BLaER1 treated with 17β-estradiol and CSF1 and Interleukin-3, amounts not matched to agents 10 nM and 100 nM (cell line): ENCODE data around the gene CD8B2.
"Not testable (repeated sequence)": the region's sequence is repeated elsewhere in the genome, so short reads cannot be mapped to it uniquely, and the experiment has no call there.

ENCODE experiments used
- H3K27ac ChIP-seq, 11 experiments: shearing (Covaris generic); formaldehyde crosslinking; 2 replicates each; pipeline ENCODE4 v1.8.1; 2022
- H3K27me3 ChIP-seq, 11 experiments: shearing (Covaris generic); formaldehyde crosslinking; 2 replicates each; pipeline ENCODE4 v1.8.1; 2022
- H3K36me3 ChIP-seq, 11 experiments: shearing (Covaris generic); formaldehyde crosslinking; 2 replicates each; pipeline ENCODE4 v1.8.1; 2022
- H3K4me1 ChIP-seq, 10 experiments: shearing (Covaris generic); formaldehyde crosslinking; 2 replicates each; pipeline ENCODE4 v1.8.1; 2022
- H3K4me2 ChIP-seq, 11 experiments: shearing (Covaris generic); formaldehyde crosslinking; 2 replicates each; pipeline ENCODE4 v1.8.1; 2022
- H3K4me3 ChIP-seq, 10 experiments: shearing (Covaris generic); formaldehyde crosslinking; 2 replicates each; pipeline ENCODE4 v1.8.1; 2022
- H3K9ac ChIP-seq, 11 experiments: shearing (Covaris generic); formaldehyde crosslinking; 2 replicates each; pipeline ENCODE4 v1.8.1; 2022
- H3K9me3 ChIP-seq, 11 experiments: shearing (Covaris generic); formaldehyde crosslinking; replicated peaks in 1 of 11; 2 replicates each; pipeline ENCODE4 v1.8.1; 2022
- H4K20me1 ChIP-seq, 11 experiments: shearing (Covaris generic); formaldehyde crosslinking; 2 replicates each; pipeline ENCODE4 v1.8.1; 2022

CD8B2 gene

DNA sequence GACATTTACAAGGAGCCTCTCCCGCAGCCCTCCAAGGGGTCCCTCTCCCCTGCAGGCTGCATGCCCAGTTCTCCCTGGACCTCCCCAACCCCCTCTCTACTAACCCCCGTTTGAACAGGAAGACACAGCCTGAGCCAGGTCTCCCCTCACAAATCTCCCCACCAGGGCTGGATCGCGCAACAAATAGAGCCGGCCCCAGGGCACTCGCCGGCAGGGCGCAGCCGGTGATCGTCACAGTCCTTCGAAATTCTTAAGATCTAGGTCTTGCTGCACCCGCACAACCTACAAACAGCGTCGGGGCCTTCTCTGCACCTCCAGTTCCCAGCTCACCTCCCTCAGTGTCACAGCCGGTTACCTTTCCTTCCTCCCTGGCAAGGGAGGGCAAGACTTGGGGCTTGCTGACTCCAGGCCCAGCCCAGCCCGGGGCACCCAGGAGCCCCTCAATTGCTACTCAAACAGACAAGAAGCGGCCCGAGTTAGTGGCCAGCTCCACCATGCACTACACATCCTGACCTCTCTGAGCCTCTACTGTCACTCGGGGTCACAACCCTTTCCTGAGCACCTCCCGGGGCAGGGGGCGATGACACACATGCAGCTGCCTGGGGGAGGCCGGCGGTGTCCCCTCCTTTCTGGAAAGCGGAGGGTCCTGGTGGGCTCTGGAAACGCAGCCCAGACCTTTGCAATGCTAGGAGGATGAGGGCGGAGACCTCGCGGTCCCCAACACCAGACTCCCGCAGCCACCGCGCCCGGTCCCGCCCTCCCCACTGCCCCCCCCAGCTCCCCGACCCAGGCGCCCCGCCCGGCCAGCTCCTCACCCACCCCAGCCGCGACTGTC lies at the start of gene CD8B2:
TSS of gene CD8B2 (plus strand) at position 814 of the 835 bp plus-strand sequence. CDS start 63 bp downstream, outside the sequence.
- H3K27ac ChIP-seq, H3K36me3 ChIP-seq, H3K4me3 ChIP-seq, H3K9ac ChIP-seq, H3K4me2 ChIP-seq, H3K27me3 ChIP-seq, H4K20me1 ChIP-seq, H3K9me3 ChIP-seq: not testable (repeated sequence)
- H3K4me1 ChIP-seq: peaks cover 0 to 12% (median 0%) of the 10 kb centered on the region in 10 experiments; a peak in 5 of 20 replicates

DNA sequence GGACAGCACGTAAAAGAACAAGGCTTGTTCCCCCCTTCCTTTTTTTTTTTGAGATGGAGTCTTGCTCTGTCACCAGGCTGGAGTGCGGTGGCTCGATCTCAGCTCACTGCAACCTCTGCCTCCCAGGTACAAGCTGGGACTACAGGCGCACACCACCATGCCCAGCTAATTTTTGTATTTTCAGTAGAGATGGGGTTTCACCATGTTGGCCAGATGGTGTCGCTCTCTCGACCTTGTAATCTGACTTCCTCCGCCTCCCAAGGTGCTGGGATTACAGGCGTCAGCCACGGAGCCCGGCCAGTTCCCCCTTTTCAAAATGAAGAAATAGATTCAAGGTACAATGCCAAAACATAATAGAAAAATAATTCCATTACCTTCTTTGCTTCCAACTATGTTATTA lies 25.3 kb upstream of the CD8B2 start:
- H3K27ac ChIP-seq, H3K36me3 ChIP-seq, H3K4me1 ChIP-seq, H3K9ac ChIP-seq, H3K4me2 ChIP-seq, H3K4me3 ChIP-seq, H3K27me3 ChIP-seq, H4K20me1 ChIP-seq: not testable (repeated sequence)
- H3K9me3 ChIP-seq: peaks cover 7 to 11% (median 9%) of the 10 kb centered on the region in 11 experiments

- not testable (repeated sequence) for H3K4me1 ChIP-seq, H3K36me3 ChIP-seq, H4K20me1 ChIP-seq, H3K27ac ChIP-seq, H3K27me3 ChIP-seq, H3K4me2 ChIP-seq, H3K9ac ChIP-seq, H3K4me3 ChIP-seq
- H3K9me3 ChIP-seq: peaks cover 19 to 25% (median 22%) of the 10 kb centered on the region in 11 experiments
Observed at GRCh38 chr2:106467516-106467915, 19.6 kb upstream of the CD8B2 start.

DNA sequence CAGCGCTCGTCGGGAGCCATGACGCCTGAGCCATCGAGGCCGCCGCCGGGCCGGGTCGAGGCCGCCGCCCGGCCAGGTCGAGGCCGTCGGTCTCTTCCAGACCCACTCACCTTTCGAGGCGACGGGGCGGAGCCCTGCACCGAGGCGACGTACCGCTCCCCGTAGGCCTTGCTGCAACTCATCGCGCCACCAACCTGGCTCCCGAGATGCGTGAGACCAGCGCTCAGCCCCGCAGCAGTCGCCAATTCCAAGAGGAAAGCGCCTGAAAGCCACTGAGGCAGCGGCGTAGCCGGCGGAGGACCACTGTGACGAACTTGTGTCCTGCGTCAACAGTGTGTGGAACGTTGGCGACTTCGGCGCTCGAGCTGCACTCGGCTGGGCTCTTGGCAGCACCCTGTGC lies 19.1 kb upstream of the CD8B2 start, which contains the start of gene RGPD3:
TSS of gene RGPD3 (minus strand) at position 307 of the 400 bp plus-strand sequence. CDS start at position 182, 125 bp downstream.
- H4K20me1 ChIP-seq, H3K36me3 ChIP-seq, H3K27ac ChIP-seq, H3K4me1 ChIP-seq, H3K4me3 ChIP-seq, H3K4me2 ChIP-seq, H3K27me3 ChIP-seq, H3K9ac ChIP-seq: not testable (repeated sequence)
- peaks cover 19 to 25% (median 22%) of the 10 kb centered on the region in 11 experiments for H3K9me3 ChIP-seq

GRCh38 chr2:106470658-106471057 lies 16.5 kb upstream of the CD8B2 start:
- not testable (repeated sequence) for H3K4me3 ChIP-seq, H3K36me3 ChIP-seq, H3K9ac ChIP-seq, H3K4me1 ChIP-seq, H3K27me3 ChIP-seq, H3K4me2 ChIP-seq, H4K20me1 ChIP-seq, H3K27ac ChIP-seq
- peaks cover 19 to 25% (median 22%) of the 10 kb centered on the region in 11 experiments for H3K9me3 ChIP-seq

DNA sequence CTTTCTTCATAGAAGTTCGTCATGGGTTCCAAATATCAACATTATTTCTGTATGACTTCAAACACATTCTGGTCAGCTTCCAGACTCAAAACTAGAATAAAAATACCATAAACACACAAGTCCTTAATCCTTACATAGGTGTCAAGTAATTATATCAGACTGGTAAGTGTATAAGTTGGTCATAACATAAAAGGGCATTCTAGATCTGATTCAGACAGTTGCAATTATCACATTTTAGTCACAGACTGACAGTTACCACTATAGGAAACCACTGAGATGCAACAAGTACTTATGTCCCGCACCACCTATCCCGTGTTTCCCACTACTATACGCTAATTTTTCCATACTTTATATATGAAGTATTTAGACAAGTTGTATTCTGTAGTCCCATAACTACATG lies 9.5 kb upstream of the CD8B2 start:
- H3K27ac ChIP-seq, H3K4me1 ChIP-seq, H4K20me1 ChIP-seq, H3K9me3 ChIP-seq, H3K9ac ChIP-seq, H3K36me3 ChIP-seq, H3K4me3 ChIP-seq, H3K27me3 ChIP-seq, H3K4me2 ChIP-seq: not testable (repeated sequence)

GRCh38 chr2:106479563-106479962 lies 7.6 kb upstream of the CD8B2 start:
- H3K9me3 ChIP-seq, H3K27me3 ChIP-seq, H3K27ac ChIP-seq, H3K36me3 ChIP-seq, H3K9ac ChIP-seq, H3K4me1 ChIP-seq, H4K20me1 ChIP-seq, H3K4me2 ChIP-seq, H3K4me3 ChIP-seq: not testable (repeated sequence)

GRCh38 chr2:106487386-106488191 lies 425 bp downstream of the CD8B2 start:
- not testable (repeated sequence) for H3K36me3 ChIP-seq, H3K27me3 ChIP-seq, H3K9me3 ChIP-seq, H3K4me2 ChIP-seq, H4K20me1 ChIP-seq, H3K9ac ChIP-seq, H3K4me3 ChIP-seq, H3K27ac ChIP-seq
- H3K4me1 ChIP-seq: peaks cover 0 to 12% (median 0%) of the 10 kb centered on the region in 10 experiments; a peak in 5 of 20 replicates

- not testable (repeated sequence) for H3K4me3 ChIP-seq, H3K9ac ChIP-seq, H3K27me3 ChIP-seq, H3K36me3 ChIP-seq, H3K27ac ChIP-seq, H3K9me3 ChIP-seq, H4K20me1 ChIP-seq
- Histone ChIP-seq H3K4me2 (0 out of 22 replicates have a peak overlapping the region, but pooled peaks of 1 of the 11 experiments have one; percentile 13), H3K4me1 (peaks cover 0 to 12% (median 0%) of the 10 kb centered on the region in 10 experiments; a peak in 5 of 20 replicates)
Observed at GRCh38 chr2:106489701-106490100, 2.5 kb downstream of the CD8B2 start.

DNA sequence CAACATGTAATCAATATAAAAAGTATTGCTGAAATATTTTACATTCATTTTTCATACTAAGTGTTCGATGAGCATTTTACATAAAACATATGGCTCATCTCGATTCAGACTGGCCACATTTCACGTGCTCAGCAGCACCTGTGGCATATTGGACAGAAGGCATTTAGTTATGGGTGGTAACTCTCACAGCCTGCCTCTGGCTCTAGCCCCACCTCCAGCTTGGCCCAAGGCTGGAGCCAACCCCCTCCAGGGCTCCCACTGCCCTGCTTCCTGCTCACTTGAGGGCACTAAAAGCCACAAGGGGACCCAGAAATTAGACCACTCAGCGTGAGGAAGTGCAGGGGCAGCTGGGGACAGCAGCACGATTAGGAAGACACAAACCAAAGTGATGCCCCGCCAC lies 5.2 kb downstream of the CD8B2 start:
- not testable (repeated sequence) for H3K9ac ChIP-seq, H3K27me3 ChIP-seq, H3K9me3 ChIP-seq, H3K4me3 ChIP-seq, H4K20me1 ChIP-seq, H3K4me2 ChIP-seq, H3K27ac ChIP-seq, H3K36me3 ChIP-seq
- H3K4me1 ChIP-seq: peaks cover 0 to 12% (median 0%) of the 10 kb centered on the region in 10 experiments; a peak in 5 of 20 replicates

GRCh38 chr2:106492913-106493312 lies 5.7 kb downstream of the CD8B2 start:
- not testable (repeated sequence) for H3K36me3 ChIP-seq, H3K9ac ChIP-seq, H3K27me3 ChIP-seq, H3K27ac ChIP-seq, H3K4me2 ChIP-seq, H3K4me3 ChIP-seq, H4K20me1 ChIP-seq, H3K9me3 ChIP-seq
- H3K4me1 ChIP-seq: peaks cover 0 to 12% (median 0%) of the 10 kb centered on the region in 10 experiments; a peak in 5 of 20 replicates

- H3K9me3 ChIP-seq, H3K4me2 ChIP-seq, H4K20me1 ChIP-seq, H3K4me3 ChIP-seq, H3K27me3 ChIP-seq, H3K4me1 ChIP-seq, H3K27ac ChIP-seq, H3K9ac ChIP-seq, H3K36me3 ChIP-seq: not testable (repeated sequence)
Observed at GRCh38 chr2:106498549-106498948, 11.4 kb downstream of the CD8B2 start.

GRCh38 chr2:106500350-106500749 lies 13.2 kb downstream of the CD8B2 start:
- not testable (repeated sequence) for H3K4me1 ChIP-seq, H3K4me3 ChIP-seq, H3K4me2 ChIP-seq, H4K20me1 ChIP-seq, H3K9ac ChIP-seq, H3K36me3 ChIP-seq, H3K27ac ChIP-seq, H3K9me3 ChIP-seq, H3K27me3 ChIP-seq

DNA sequence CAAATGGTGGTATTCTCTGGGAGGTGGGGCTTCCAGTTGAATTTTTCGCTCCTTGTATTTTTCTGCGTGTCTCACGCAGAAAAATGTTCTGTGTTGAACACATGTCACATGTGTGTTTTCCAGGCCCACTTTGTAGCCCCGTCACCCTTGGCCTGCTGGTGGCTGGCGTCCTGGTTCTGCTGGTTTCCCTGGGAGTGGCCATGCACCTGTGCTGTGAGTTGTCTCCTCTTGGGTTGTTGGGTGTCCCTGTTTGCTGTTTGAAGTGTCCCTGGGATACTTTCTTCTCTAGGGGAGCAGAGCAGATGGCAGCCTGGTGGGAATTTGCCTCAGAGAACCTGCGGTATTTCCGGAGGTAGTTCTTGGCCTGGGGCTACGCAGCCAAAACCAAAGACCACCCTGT lies 15.2 kb downstream of the CD8B2 start:
- not testable (repeated sequence) for H3K27me3 ChIP-seq, H3K4me1 ChIP-seq, H3K36me3 ChIP-seq, H4K20me1 ChIP-seq, H3K4me3 ChIP-seq, H3K9ac ChIP-seq, H3K27ac ChIP-seq, H3K4me2 ChIP-seq, H3K9me3 ChIP-seq
